ENCODE results near the gene GPR173. TPM values are rescaled to one million over a fixed set of nuclear protein-coding genes. Genes with fewer than 3 reads are reported as not detected.

Gene GPR173
- total and polyA plus RNA-seq, 2 experiments from 2014 or later: 0.92 to 7.7 TPM

DNA sequence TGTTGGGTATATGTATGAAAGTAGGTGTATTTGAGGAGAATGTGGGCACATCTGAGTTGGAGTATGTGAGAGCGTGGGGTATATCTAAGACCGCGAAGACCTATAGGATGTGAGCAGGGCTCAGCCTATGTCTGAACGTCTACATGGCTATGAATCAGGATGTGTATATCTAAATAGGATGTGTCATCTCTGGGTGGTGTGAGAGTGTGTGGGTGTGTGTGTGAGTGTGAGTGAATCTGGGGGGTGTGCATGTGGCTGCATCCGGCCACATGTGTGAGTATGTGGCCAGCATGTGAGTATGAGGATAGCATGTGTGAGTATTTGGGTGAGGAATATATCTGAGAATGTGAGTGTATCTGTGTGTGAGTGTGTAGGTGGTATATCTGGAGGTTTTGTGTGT lies 7.7 kb downstream of the GPR173 start:
- H2AFZ ChIP-seq: no peak overlapping the region
- H3K9me2 ChIP-seq (ENCODE audit: insufficient read depth): no peaks in the 10 kb centered on the region
- no peak overlapping the region for H3K4me3 Mint-ChIP-seq
- H3K27me3 ChIP-seq (ENCODE audit: insufficient read depth): no peaks in the 10 kb centered on the region
- ATAC-seq (no peak), DNase-seq (ENCODE audit: low spot score) (no peak)
- no peaks in the 10 kb centered on the region for H4K20me1 ChIP-seq (replicated peaks; ENCODE audit: insufficient read depth)
- no peak overlapping the region for H3K27ac ChIP-seq (ENCODE audit: low read depth)
- no peaks in the 10 kb centered on the region for H3K9me3 Mint-ChIP-seq
- no peaks in the 10 kb centered on the region for H3K27me3 Mint-ChIP-seq (ENCODE audit: insufficient read depth, low read depth, poor library complexity)
- H3K36me3 Mint-ChIP-seq (ENCODE audit: low read depth): 0 out of 3 replicates have a peak, but pooled peaks cover 3% of the 10 kb centered on the region
- H3K4me1 Mint-ChIP-seq: no peaks in the 10 kb centered on the region
- H3K27ac Mint-ChIP-seq: no peak overlapping the region
- no peaks in the 10 kb centered on the region for H3F3A ChIP-seq (replicated peaks; ENCODE audit: low read depth)
- H3K36me3 ChIP-seq (ENCODE audit: insufficient read depth): no peaks in the 10 kb centered on the region
- TF ChIP-seq ZNF114 (CRISPR knock-in tag; IDR thresholded peaks at IDR 0.05) (no peak), EZH2 (IDR thresholded peaks at IDR 0.05; ENCODE audit: low read depth, unreplicated experiment) (no peak), CREB1 (CRISPR knock-in tag; IDR thresholded peaks at IDR 0.05; ENCODE audit: low read depth) (no peak), POLR2AphosphoS5 (IDR thresholded peaks at IDR 0.05; ENCODE audit: low read depth) (no peak), EZH2phosphoT487 (IDR thresholded peaks at IDR 0.05; ENCODE audit: unreplicated experiment) (no peak), NANOG (IDR thresholded peaks at IDR 0.05; ENCODE audit: borderline replicate concordance) (no peak), JUNB (IDR thresholded peaks at IDR 0.05; ENCODE audit: unreplicated experiment) (no peak)
- TF ChIP-seq, protein P1, sequence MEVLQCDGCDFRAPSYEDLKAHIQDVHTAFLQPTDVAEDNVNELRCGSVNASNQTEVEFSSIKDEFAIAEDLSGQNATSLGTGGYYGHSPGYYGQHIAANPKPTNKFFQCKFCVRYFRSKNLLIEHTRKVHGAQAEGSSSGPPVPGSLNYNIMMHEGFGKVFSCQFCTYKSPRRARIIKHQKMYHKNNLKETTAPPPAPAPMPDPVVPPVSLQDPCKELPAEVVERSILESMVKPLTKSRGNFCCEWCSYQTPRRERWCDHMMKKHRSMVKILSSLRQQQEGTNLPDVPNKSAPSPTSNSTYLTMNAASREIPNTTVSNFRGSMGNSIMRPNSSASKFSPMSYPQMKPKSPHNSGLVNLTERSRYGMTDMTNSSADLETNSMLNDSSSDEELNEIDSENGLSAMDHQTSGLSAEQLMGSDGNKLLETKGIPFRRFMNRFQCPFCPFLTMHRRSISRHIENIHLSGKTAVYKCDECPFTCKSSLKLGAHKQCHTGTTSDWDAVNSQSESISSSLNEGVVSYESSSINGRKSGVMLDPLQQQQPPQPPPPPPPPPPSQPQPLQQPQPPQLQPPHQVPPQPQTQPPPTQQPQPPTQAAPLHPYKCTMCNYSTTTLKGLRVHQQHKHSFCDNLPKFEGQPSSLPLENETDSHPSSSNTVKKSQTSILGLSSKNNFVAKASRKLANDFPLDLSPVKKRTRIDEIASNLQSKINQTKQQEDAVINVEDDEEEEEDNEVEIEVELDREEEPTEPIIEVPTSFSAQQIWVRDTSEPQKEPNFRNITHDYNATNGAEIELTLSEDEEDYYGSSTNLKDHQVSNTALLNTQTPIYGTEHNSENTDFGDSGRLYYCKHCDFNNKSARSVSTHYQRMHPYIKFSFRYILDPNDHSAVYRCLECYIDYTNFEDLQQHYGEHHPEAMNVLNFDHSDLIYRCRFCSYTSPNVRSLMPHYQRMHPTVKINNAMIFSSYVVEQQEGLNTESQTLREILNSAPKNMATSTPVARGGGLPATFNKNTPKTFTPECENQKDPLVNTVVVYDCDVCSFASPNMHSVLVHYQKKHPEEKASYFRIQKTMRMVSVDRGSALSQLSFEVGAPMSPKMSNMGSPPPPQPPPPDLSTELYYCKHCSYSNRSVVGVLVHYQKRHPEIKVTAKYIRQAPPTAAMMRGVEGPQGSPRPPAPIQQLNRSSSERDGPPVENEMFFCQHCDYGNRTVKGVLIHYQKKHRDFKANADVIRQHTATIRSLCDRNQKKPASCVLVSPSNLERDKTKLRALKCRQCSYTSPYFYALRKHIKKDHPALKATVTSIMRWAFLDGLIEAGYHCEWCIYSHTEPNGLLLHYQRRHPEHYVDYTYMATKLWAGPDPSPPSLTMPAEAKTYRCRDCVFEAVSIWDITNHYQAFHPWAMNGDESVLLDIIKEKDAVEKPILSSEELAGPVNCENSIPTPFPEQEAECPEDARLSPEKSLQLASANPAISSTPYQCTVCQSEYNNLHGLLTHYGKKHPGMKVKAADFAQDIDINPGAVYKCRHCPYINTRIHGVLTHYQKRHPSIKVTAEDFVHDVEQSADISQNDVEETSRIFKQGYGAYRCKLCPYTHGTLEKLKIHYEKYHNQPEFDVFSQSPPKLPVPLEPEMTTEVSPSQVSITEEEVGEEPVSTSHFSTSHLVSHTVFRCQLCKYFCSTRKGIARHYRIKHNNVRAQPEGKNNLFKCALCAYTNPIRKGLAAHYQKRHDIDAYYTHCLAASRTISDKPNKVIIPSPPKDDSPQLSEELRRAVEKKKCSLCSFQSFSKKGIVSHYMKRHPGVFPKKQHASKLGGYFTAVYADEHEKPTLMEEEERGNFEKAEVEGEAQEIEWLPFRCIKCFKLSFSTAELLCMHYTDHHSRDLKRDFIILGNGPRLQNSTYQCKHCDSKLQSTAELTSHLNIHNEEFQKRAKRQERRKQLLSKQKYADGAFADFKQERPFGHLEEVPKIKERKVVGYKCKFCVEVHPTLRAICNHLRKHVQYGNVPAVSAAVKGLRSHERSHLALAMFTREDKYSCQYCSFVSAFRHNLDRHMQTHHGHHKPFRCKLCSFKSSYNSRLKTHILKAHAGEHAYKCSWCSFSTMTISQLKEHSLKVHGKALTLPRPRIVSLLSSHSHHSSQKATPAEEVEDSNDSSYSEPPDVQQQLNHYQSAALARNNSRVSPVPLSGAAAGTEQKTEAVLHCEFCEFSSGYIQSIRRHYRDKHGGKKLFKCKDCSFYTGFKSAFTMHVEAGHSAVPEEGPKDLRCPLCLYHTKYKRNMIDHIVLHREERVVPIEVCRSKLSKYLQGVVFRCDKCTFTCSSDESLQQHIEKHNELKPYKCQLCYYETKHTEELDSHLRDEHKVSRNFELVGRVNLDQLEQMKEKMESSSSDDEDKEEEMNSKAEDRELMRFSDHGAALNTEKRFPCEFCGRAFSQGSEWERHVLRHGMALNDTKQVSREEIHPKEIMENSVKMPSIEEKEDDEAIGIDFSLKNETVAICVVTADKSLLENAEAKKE (CRISPR knock-in tag; IDR thresholded peaks at IDR 0.05): no peak
- TF ChIP-seq, protein P2, sequence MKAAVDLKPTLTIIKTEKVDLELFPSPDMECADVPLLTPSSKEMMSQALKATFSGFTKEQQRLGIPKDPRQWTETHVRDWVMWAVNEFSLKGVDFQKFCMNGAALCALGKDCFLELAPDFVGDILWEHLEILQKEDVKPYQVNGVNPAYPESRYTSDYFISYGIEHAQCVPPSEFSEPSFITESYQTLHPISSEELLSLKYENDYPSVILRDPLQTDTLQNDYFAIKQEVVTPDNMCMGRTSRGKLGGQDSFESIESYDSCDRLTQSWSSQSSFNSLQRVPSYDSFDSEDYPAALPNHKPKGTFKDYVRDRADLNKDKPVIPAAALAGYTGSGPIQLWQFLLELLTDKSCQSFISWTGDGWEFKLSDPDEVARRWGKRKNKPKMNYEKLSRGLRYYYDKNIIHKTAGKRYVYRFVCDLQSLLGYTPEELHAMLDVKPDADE (IDR thresholded peaks at IDR 0.05): no peak
- no peak overlapping the region for H3K4me2 ChIP-seq
- peaks cover 7% of the 10 kb centered on the region; the same call in 1 of the 2 replicates for H3K79me2 ChIP-seq (replicated peaks; ENCODE audit: insufficient read depth)
- no peak overlapping the region for H3K4me3 ChIP-seq
- no peaks in the 10 kb centered on the region for H3K4me1 ChIP-seq (ENCODE audit: insufficient read depth)
